Omental fat pad (tissue), 4 donors: ENCODE results near the gene MAP3K7CL. TPM values are rescaled to one million over a fixed set of nuclear protein-coding genes. Genes with fewer than 3 reads are reported as not detected.
A peak's percentile ranks its signal among the peaks of the same experiment; 100 is the strongest.

Experiments
- ATAC-seq: fragments of 150-250 bp; one replicate; pipeline ENCODE4 v1.9.1; 2016; ENCODE audit warnings: mild to moderate bottlenecking, moderate library complexity; ENCODE audit not compliant: low FRiP score
- DNase-seq: peaks from one replicate; pipeline ENCODE4 v3.0.0-alpha.2; 2019; ENCODE audit warnings: low spot score
- CTCF ChIP-seq, 3 donors: fragments of 450-650 bp; IDR thresholded peaks; one replicate each; pipeline ENCODE4 v1.5.1; 2016 to 2017; ENCODE audit warnings: antibody characterized with exemption in 3 of 3, mild to moderate bottlenecking in 3 of 3, moderate library complexity in 2 of 3
- total RNA-seq, 4 donors: library from RNA; depleted of rRNA; stranded (reverse); fragments of >200 nt; gene quantifications; one replicate each; pipeline ENCODE4 v1.1.0, GENCODE V29; 2016

Gene MAP3K7CL
- total RNA-seq, 4 donors from 2014 or later = 5.1 to 7.1 (median 5.9) TPM

- ATAC-seq (no peak), DNase-seq (no peak)
- no peak for TF ChIP-seq CTCF (IDR thresholded peaks at IDR 0.05)
These were observed 46.2 kb downstream of the MAP3K7CL start for GRCh38 chr21:29176471-29177120.

DNA sequence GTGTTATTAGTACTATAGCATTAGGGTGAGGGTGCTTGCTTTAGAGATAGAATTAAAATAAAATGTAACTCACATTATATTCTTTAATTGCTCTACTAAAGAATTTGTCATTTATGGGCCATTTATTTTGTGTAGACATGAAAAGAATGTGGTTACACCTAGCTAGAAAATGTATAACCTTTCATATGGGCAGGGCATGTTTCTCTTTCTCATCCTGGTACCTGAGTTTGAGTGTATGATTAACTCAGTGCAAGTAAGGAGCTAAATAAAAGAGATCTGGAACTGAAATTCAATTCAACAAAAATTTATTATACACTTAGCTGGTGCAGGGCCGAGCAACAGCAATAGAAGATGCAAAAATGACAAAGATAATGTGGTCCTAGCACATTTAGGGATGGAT lies 47.4 kb downstream of the MAP3K7CL start:
- ATAC-seq (no peak), DNase-seq (no peak)
- TF ChIP-seq CTCF (IDR thresholded peaks at IDR 0.05) = no peak

DNA sequence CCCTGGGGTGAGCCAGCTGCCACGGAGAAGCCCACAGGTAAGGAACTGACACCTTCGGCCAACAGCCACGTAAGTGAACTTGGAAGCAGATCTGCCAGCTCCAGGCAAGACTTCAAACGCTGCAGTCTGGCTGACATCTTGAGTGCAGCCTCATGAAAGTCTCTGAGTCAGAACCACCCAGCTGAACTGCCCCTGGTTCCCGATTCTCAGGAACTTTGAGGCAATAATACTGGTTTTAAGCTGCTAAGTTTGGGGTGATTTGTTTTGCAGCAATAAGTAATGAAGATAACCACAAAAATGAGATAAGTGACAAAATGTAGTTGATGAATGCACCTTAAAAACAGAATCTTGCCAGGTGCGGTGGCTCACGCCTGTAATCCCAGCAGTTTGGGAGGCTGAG lies 48.5 kb downstream of the MAP3K7CL start:
- DNase-seq = no peak

GRCh38 chr21:29179503-29179902 lies 49.1 kb downstream of the MAP3K7CL start:
- ATAC-seq (no peak), DNase-seq (no peak)
- TF ChIP-seq CTCF (IDR thresholded peaks at IDR 0.05) = no peak

More for the DNA sequence above, 48.5 kb downstream of the MAP3K7CL start:
- no peak for TF ChIP-seq CTCF (IDR thresholded peaks at IDR 0.05)
- no peak for ATAC-seq

DNA sequence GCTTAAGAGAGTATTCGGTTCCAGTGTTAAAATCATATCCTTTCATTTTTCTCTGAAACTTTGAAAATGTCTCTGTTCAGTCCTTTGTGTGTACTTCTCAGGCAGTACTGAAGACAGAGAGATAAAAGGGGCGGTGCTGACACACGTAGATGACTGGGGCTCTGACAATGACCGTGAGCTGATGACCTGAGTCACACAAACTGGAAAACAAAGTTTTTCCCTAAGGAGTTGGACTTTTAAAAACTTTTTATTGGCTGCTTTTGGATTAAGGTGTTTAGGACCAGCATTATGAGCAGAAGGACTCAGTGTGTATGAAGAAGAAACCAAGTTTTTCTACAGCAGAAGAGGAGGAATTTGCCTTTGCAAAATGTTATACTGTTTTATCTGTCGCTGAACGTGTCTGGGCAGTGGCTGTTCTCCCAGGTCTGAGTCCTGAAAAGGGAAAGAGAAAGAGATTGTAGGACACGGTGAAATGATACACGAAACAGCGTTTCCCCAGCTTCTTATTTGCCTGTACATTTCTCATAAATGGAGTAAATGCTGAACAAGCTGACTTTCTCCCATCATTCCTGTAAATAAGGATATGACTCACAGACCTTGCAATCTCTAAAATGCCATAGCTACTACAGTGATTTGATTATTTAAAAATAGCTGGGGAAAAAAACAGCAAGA lies 51.5 kb downstream of the MAP3K7CL start:
- DNase-seq (no peak), ATAC-seq (peak; percentile 89)
- no peak for TF ChIP-seq CTCF (IDR thresholded peaks at IDR 0.05)

GRCh38 chr21:29182691-29183092 lies 52.2 kb downstream of the MAP3K7CL start:
- TF ChIP-seq CTCF (IDR thresholded peaks at IDR 0.05) = no peak
- peak; percentile 10 for ATAC-seq

GRCh38 chr21:29184037-29184436 lies 53.6 kb downstream of the MAP3K7CL start:
- ATAC-seq (no peak), DNase-seq (no peak)
- TF ChIP-seq CTCF (IDR thresholded peaks at IDR 0.05) = no peak

More at GRCh38 chr21:29182691-29183092, 52.2 kb downstream of the MAP3K7CL start:
- no peak for DNase-seq
